Measurements from ENCODE around the gene TRDMT1.

TRDMT1 gene

GRCh38 chr10:17206210-17206709, 4.8 kb upstream of the TRDMT1 start:
- in situ Hi-C loops (cut with MboI; ENCODE audit: low sequenced_read_pairs, unreplicated experiment) = no loop called here
- no peak for TF ChIP-seq CTCF (IDR thresholded peaks at IDR 0.05; ENCODE audit: borderline replicate concordance, control extremely low read depth, extremely low read depth, insufficient read depth, missing control alignments)
- no peak for DNase-seq (ENCODE audit: low spot score)

GRCh38 chr10:17203416-17203815, 1.9 kb upstream of the TRDMT1 start:
- no peak for DNase-seq (ENCODE audit: low spot score)
- in situ Hi-C loops (cut with MboI; ENCODE audit: low sequenced_read_pairs, unreplicated experiment) = no loop called here
- no peak for TF ChIP-seq CTCF (IDR thresholded peaks at IDR 0.05; ENCODE audit: borderline replicate concordance, control extremely low read depth, extremely low read depth, insufficient read depth, missing control alignments)

- TF ChIP-seq CTCF (IDR thresholded peaks at IDR 0.05; ENCODE audit: borderline replicate concordance, control extremely low read depth, extremely low read depth, insufficient read depth, missing control alignments) = no peak
- no peak for DNase-seq (ENCODE audit: low spot score)
- in situ Hi-C loops (cut with MboI; ENCODE audit: low sequenced_read_pairs, unreplicated experiment) = no loop called here
Measured at GRCh38 chr10:17202999-17203398, 1.5 kb upstream of the TRDMT1 start.

GRCh38 chr10:17202506-17202905, 1.0 kb upstream of the TRDMT1 start:
- DNase-seq (ENCODE audit: low spot score) = no peak
- no peak for TF ChIP-seq CTCF (IDR thresholded peaks at IDR 0.05; ENCODE audit: borderline replicate concordance, control extremely low read depth, extremely low read depth, insufficient read depth, missing control alignments)
- in situ Hi-C loops (cut with MboI; ENCODE audit: low sequenced_read_pairs, unreplicated experiment) = no loop called here

GRCh38 chr10:17201794-17202116, 283 bp upstream of the TRDMT1 start:
- in situ Hi-C loops (cut with MboI; ENCODE audit: low sequenced_read_pairs, unreplicated experiment) = no loop called here
- no peak for DNase-seq (ENCODE audit: low spot score)
- no peak for TF ChIP-seq CTCF (IDR thresholded peaks at IDR 0.05; ENCODE audit: borderline replicate concordance, control extremely low read depth, extremely low read depth, insufficient read depth, missing control alignments)

GRCh38 chr10:17200001-17200911, 1.2 kb downstream of the TRDMT1 start:
- TF ChIP-seq CTCF (IDR thresholded peaks at IDR 0.05; ENCODE audit: borderline replicate concordance, control extremely low read depth, extremely low read depth, insufficient read depth, missing control alignments) = no peak
- DNase-seq (ENCODE audit: low spot score) = peak; percentile 15
- in situ Hi-C loops (cut with MboI; ENCODE audit: low sequenced_read_pairs, unreplicated experiment) = no loop called here
